SK-N-SH treated with all-trans-retinoic acid at 6 μM for 48 hours (cell line): ENCODE data around the gene SCYL1.
A peak's percentile ranks its signal among the peaks of the same experiment; 100 is the strongest.
"Not testable (repeated sequence)": the region's sequence is repeated elsewhere in the genome, so short reads cannot be mapped to it uniquely, and the experiment has no call there.

Experiments
- ATAC-seq: fragments of 200-7000 bp; cut with Tn5 transposase; 3 replicates; pipeline ENCODE4 v1.9.1; 2020; ENCODE audit warnings: mild to moderate bottlenecking, moderate library complexity
- ARNTL ChIP-seq: fragments of 450-650 bp; formaldehyde crosslinking; IDR thresholded peaks from 2 replicates; pipeline ENCODE4 v1.5.0; 2020; ENCODE audit warnings: low read depth, mild to moderate bottlenecking, moderate library complexity, borderline replicate concordance
- BACH2 ChIP-seq: fragments of 250-450 bp; sonication (Bioruptor Pico); IDR thresholded peaks from 2 replicates; pipeline ENCODE4 v1.9.0; 2021; ENCODE audit warnings: mild to moderate bottlenecking, borderline replicate concordance
- CSDC2 ChIP-seq: fragments of 250-450 bp; sonication (Bioruptor Pico); IDR thresholded peaks from 2 replicates; pipeline ENCODE4 v1.5.0; 2020; ENCODE audit warnings: mild to moderate bottlenecking, moderate library complexity
- ESRRG ChIP-seq: fragments of 250-450 bp; sonication (Bioruptor Pico); IDR thresholded peaks from 2 replicates; pipeline ENCODE4 v1.6.1; 2021; ENCODE audit warnings: mild to moderate bottlenecking
- GLIS3 ChIP-seq: fragments of 250-450 bp; sonication (Bioruptor Pico); IDR thresholded peaks from 2 replicates; pipeline ENCODE4 v1.5.0; 2020; ENCODE audit warnings: mild to moderate bottlenecking, moderate library complexity
- ISL1 ChIP-seq: fragments of 250-450 bp; sonication (Bioruptor Pico); IDR thresholded peaks from 2 replicates; pipeline ENCODE4 v2.1.2; 2022; ENCODE audit warnings: mild to moderate bottlenecking, moderate library complexity
- OSR1 ChIP-seq: fragments of 250-450 bp; sonication (Bioruptor Pico); IDR thresholded peaks from 2 replicates; pipeline ENCODE4 v1.8.0; 2022; ENCODE audit warnings: moderate library complexity, mild to moderate bottlenecking, inconsistent platforms
- PPARA ChIP-seq: fragments of 250-450 bp; sonication (Bioruptor Pico); IDR thresholded peaks from 2 replicates; pipeline ENCODE4 v1.5.0; 2020; ENCODE audit warnings: mild to moderate bottlenecking, borderline replicate concordance
- RARB ChIP-seq: fragments of 250-450 bp; sonication (Bioruptor Pico); IDR thresholded peaks from 2 replicates; pipeline ENCODE4 v1.8.0; 2021; ENCODE audit warnings: mild to moderate bottlenecking, moderate library complexity
- SNAI2 ChIP-seq: fragments of 250-450 bp; sonication (Bioruptor Pico); IDR thresholded peaks from 2 replicates; pipeline ENCODE4 v1.5.0; 2020; ENCODE audit warnings: mild to moderate bottlenecking, moderate library complexity
- TCF4 ChIP-seq: fragments of 250-450 bp; sonication (Bioruptor Pico); IDR thresholded peaks from 2 replicates; pipeline ENCODE4 v1.8.0; 2021; ENCODE audit warnings: mild to moderate bottlenecking, moderate library complexity, borderline replicate concordance
- TOX ChIP-seq: fragments of 250-450 bp; sonication (Bioruptor Pico); IDR thresholded peaks from 2 replicates; pipeline ENCODE4 v1.8.0; 2021; ENCODE audit warnings: mild to moderate bottlenecking, moderate library complexity, borderline replicate concordance
- ZC3H10 ChIP-seq: fragments of 250-450 bp; sonication (Bioruptor Pico); IDR thresholded peaks from 2 replicates; pipeline ENCODE4 v1.5.1; 2021; ENCODE audit warnings: mild to moderate bottlenecking, moderate library complexity
- ZFP3 ChIP-seq: fragments of 250-450 bp; sonication (Bioruptor Pico); IDR thresholded peaks from 2 replicates; pipeline ENCODE4 v1.5.0; 2020; ENCODE audit warnings: mild to moderate bottlenecking, moderate library complexity
- ZFP30 ChIP-seq: fragments of 450-650 bp; formaldehyde crosslinking; IDR thresholded peaks from 2 replicates; pipeline ENCODE4 v1.5.0; 2022; ENCODE audit warnings: mild to moderate bottlenecking, moderate library complexity
- ZNF565 ChIP-seq: fragments of 450-650 bp; formaldehyde crosslinking; conservative IDR thresholded peaks from 2 replicates; pipeline ENCODE4 v1.5.0; 2020; ENCODE audit warnings: low read depth, mild to moderate bottlenecking, moderate library complexity
- ZNF70 ChIP-seq: fragments of 450-650 bp; formaldehyde crosslinking; IDR thresholded peaks from 2 replicates; pipeline ENCODE4 v1.5.0; 2020; ENCODE audit warnings: mild to moderate bottlenecking, moderate library complexity
- ZNF8 ChIP-seq: fragments of 450-650 bp; formaldehyde crosslinking; IDR thresholded peaks from 2 replicates; pipeline ENCODE4 v1.5.0; 2020; ENCODE audit warnings: mild to moderate bottlenecking, moderate library complexity
- TF ChIP-seq, protein P1 (sequence below): fragments of 250-450 bp; sonication (Bioruptor Pico); IDR thresholded peaks from 2 replicates; pipeline ENCODE4 v1.8.0; 2020; ENCODE audit warnings: mild to moderate bottlenecking, moderate library complexity, borderline replicate concordance
- TF ChIP-seq, protein P2 (sequence below): fragments of 250-450 bp; sonication (Bioruptor Pico); IDR thresholded peaks from 2 replicates; pipeline ENCODE4 v1.5.1; 2020; ENCODE audit warnings: low read depth, mild to moderate bottlenecking, moderate library complexity
- TF ChIP-seq, protein P3 (sequence below): fragments of 250-450 bp; sonication (Bioruptor Pico); IDR thresholded peaks from 2 replicates; pipeline ENCODE4 v1.8.0; 2021; ENCODE audit warnings: low read depth, mild to moderate bottlenecking, moderate library complexity, borderline replicate concordance
- TF ChIP-seq, protein P4 (sequence below): fragments of 250-450 bp; sonication (Bioruptor Pico); IDR thresholded peaks from 2 replicates; pipeline ENCODE4 v1.5.1; 2021; ENCODE audit warnings: mild to moderate bottlenecking, moderate library complexity
- TF ChIP-seq, protein P5 (sequence below): fragments of 250-450 bp; sonication (Bioruptor Pico); IDR thresholded peaks from 2 replicates; pipeline ENCODE4 v1.5.0; 2020; ENCODE audit warnings: mild to moderate bottlenecking, moderate library complexity

Gene SCYL1

DNA sequence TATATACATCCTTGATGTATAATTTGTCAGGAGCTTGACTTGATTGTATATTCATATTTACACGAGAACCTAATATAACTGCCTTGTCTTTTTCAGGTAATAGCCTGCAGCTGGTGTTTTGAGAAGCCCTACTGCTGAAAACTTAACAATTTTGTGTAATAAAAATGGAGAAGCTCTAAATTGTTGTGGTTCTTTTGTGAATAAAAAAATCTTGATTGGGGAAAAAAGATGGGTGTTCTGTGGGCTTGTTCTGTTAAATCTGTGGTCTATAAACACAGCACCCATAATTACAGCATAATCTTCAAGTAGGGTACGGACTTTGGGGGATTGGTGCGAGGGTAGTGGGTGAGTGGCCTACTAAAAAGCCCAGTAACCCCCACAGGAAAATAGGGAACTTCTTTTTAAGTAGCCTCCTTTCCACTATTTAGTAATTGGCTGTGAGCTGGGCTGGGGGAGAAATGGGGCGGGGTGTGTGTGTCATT is 18.6 kb upstream of the SCYL1 start:
- no peak for ATAC-seq
- TF ChIP-seq TOX: 0 out of 2 replicates have a peak, but pooled peaks have one; percentile 43
- TF ChIP-seq ZFP30 (CRISPR knock-in tag): no peak
- TF ChIP-seq, protein P1, sequence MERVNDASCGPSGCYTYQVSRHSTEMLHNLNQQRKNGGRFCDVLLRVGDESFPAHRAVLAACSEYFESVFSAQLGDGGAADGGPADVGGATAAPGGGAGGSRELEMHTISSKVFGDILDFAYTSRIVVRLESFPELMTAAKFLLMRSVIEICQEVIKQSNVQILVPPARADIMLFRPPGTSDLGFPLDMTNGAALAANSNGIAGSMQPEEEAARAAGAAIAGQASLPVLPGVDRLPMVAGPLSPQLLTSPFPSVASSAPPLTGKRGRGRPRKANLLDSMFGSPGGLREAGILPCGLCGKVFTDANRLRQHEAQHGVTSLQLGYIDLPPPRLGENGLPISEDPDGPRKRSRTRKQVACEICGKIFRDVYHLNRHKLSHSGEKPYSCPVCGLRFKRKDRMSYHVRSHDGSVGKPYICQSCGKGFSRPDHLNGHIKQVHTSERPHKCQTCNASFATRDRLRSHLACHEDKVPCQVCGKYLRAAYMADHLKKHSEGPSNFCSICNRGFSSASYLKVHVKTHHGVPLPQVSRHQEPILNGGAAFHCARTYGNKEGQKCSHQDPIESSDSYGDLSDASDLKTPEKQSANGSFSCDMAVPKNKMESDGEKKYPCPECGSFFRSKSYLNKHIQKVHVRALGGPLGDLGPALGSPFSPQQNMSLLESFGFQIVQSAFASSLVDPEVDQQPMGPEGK: peak; percentile 9
- peak; percentile 66 for TF ChIP-seq ZC3H10

DNA sequence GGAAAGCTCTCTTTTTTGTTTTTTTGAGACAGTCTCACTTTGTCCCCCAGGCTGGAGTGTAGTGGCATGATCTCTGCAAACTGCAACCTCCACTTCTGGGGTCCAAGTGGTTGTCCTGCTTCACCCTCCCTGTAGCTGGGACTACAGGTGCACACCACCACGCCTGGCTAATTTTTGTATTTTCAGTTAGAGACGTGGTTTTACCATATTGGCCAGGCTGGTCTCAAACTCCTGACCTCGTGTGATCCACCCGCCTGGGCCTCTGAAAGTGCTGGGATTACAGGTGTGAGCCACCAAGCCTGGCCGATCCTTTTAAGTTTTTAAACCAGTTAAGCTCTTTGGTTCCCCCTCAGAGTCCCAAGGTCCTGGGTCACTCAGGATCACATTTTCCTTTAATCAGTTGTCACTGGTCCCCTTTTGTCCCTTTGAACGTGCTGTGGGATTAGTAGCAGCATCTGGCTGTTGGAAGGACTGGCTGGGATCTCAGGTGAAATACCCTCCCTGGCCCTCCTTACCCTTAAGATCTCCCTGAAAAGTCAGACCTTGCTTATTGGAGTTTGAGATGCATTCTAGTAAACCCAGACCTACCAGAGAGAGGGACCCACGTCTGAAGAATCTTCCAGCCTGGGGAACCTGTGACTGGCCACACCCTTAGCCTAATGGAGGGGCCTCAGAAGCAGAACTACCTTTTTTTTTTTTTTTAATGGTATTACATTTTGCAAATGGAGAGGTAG is 17.9 kb upstream of the SCYL1 start:
- TF ChIP-seq ARNTL (CRISPR knock-in tag) (peak; percentile 85), TCF4 (peak; percentile 44; the same call in 1 of the 2 replicates), ZNF565 (CRISPR knock-in tag) (0 out of 2 replicates have a peak, but pooled peaks have one; percentile 23), ESRRG (CRISPR knock-in tag) (no peak; the same call in none of the 2 replicates), SNAI2 (peak; percentile 19; the same call in 1 of the 2 replicates), ZC3H10 (peak; percentile 90), TOX (peak; percentile 90), ZNF8 (CRISPR knock-in tag) (peak; percentile 41), ZFP30 (CRISPR knock-in tag) (peak; percentile 53), PPARA (CRISPR knock-in tag) (peak; percentile 82), BACH2 (CRISPR knock-in tag) (no peak), OSR1 (no peak), CSDC2 (CRISPR knock-in tag) (peak; percentile 32; the same call in 1 of the 2 replicates), ZNF70 (CRISPR knock-in tag) (no peak; the same call in 1 of the 2 replicates), ZFP3 (CRISPR knock-in tag) (no peak), ISL1 (no peak), GLIS3 (CRISPR knock-in tag) (peak; percentile 93), RARB (peak; percentile 94)
- TF ChIP-seq, protein P2, sequence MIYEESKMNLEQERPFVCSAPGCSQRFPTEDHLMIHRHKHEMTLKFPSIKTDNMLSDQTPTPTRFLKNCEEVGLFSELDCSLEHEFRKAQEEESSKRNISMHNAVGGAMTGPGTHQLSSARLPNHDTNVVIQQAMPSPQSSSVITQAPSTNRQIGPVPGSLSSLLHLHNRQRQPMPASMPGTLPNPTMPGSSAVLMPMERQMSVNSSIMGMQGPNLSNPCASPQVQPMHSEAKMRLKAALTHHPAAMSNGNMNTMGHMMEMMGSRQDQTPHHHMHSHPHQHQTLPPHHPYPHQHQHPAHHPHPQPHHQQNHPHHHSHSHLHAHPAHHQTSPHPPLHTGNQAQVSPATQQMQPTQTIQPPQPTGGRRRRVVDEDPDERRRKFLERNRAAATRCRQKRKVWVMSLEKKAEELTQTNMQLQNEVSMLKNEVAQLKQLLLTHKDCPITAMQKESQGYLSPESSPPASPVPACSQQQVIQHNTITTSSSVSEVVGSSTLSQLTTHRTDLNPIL (CRISPR knock-in tag): peak; percentile 75; the same call in 1 of the 2 replicates
- TF ChIP-seq, protein P1: peak; percentile 89
- TF ChIP-seq, protein P3, sequence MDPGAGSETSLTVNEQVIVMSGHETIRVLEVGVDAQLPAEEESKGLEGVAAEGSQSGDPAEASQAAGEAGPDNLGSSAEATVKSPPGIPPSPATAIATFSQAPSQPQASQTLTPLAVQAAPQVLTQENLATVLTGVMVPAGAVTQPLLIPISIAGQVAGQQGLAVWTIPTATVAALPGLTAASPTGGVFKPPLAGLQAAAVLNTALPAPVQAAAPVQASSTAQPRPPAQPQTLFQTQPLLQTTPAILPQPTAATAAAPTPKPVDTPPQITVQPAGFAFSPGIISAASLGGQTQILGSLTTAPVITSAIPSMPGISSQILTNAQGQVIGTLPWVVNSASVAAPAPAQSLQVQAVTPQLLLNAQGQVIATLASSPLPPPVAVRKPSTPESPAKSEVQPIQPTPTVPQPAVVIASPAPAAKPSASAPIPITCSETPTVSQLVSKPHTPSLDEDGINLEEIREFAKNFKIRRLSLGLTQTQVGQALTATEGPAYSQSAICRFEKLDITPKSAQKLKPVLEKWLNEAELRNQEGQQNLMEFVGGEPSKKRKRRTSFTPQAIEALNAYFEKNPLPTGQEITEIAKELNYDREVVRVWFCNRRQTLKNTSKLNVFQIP: peak; percentile 61
- TF ChIP-seq, protein P4, sequence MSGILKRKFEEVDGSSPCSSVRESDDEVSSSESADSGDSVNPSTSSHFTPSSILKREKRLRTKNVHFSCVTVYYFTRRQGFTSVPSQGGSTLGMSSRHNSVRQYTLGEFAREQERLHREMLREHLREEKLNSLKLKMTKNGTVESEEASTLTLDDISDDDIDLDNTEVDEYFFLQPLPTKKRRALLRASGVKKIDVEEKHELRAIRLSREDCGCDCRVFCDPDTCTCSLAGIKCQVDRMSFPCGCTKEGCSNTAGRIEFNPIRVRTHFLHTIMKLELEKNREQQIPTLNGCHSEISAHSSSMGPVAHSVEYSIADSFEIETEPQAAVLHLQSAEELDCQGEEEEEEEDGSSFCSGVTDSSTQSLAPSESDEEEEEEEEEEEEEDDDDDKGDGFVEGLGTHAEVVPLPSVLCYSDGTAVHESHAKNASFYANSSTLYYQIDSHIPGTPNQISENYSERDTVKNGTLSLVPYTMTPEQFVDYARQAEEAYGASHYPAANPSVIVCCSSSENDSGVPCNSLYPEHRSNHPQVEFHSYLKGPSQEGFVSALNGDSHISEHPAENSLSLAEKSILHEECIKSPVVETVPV (CRISPR knock-in tag): peak; percentile 96
- TF ChIP-seq, protein P5, sequence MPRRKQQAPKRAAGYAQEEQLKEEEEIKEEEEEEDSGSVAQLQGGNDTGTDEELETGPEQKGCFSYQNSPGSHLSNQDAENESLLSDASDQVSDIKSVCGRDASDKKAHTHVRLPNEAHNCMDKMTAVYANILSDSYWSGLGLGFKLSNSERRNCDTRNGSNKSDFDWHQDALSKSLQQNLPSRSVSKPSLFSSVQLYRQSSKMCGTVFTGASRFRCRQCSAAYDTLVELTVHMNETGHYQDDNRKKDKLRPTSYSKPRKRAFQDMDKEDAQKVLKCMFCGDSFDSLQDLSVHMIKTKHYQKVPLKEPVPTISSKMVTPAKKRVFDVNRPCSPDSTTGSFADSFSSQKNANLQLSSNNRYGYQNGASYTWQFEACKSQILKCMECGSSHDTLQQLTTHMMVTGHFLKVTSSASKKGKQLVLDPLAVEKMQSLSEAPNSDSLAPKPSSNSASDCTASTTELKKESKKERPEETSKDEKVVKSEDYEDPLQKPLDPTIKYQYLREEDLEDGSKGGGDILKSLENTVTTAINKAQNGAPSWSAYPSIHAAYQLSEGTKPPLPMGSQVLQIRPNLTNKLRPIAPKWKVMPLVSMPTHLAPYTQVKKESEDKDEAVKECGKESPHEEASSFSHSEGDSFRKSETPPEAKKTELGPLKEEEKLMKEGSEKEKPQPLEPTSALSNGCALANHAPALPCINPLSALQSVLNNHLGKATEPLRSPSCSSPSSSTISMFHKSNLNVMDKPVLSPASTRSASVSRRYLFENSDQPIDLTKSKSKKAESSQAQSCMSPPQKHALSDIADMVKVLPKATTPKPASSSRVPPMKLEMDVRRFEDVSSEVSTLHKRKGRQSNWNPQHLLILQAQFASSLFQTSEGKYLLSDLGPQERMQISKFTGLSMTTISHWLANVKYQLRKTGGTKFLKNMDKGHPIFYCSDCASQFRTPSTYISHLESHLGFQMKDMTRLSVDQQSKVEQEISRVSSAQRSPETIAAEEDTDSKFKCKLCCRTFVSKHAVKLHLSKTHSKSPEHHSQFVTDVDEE (CRISPR knock-in tag): no peak
- TF ChIP-seq, all 23 proteins: peak for 16
- ATAC-seq: peak; percentile 14

DNA sequence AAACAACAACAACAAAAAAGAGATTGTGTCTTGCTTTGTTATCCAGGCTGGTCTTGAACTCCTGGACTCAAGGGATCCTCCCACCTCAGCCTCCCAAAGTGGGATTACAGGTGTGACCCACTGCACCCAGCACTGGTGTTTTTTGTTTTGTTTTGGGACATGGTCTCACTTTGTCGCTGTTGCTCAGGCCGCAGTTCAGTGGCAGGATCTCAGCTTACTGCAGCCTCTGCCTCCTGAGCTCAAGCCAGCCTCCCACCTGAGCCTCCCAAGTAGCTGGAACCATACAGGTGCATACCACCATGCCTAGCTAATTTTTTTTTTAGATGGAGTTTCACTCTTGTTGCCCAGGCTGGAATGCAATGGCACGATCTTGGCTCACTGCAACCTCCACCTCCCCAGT is 12.6 kb upstream of the SCYL1 start:
- ATAC-seq: not testable (repeated sequence)
